GM10266 (cell line): ENCODE data around the gene NUP54.

ENCODE experiments used
- DNase-seq: peaks from one replicate; pipeline ENCODE4 v3.0.0; 2012; ENCODE audit errors: extremely low spot score
- CTCF ChIP-seq: IDR thresholded peaks from 2 replicates; pipeline ENCODE4 v1.5.1; 2012; ENCODE audit warnings: mild to moderate bottlenecking, low read depth; ENCODE audit not compliant: control insufficient read depth, insufficient read depth; ENCODE audit errors: missing control alignments

The NUP54 gene

GRCh38 chr4:76188557-76188956 lies 40.4 kb upstream of the NUP54 start:
- no peak for TF ChIP-seq CTCF
- DNase-seq: no peak

GRCh38 chr4:76188149-76188548 lies 40.0 kb upstream of the NUP54 start:
- no peak for TF ChIP-seq CTCF
- no peak for DNase-seq

- no peak for TF ChIP-seq CTCF
- DNase-seq: no peak
Observed at GRCh38 chr4:76187152-76187551, 39.0 kb upstream of the NUP54 start.

- no peak for TF ChIP-seq CTCF
- DNase-seq: no peak
Observed at GRCh38 chr4:76182463-76182862, 34.3 kb upstream of the NUP54 start.

- DNase-seq: peak; percentile 73
- peak; percentile 83 for TF ChIP-seq CTCF
Observed at GRCh38 chr4:76179398-76180318, 31.5 kb upstream of the NUP54 start.

- no peak for TF ChIP-seq CTCF
- DNase-seq: no peak
Observed at GRCh38 chr4:76178296-76178695, 30.1 kb upstream of the NUP54 start.

GRCh38 chr4:76177709-76178108 lies 29.5 kb upstream of the NUP54 start:
- no peak for DNase-seq

More at GRCh38 chr4:76177709-76178108, 29.5 kb upstream of the NUP54 start:
- TF ChIP-seq CTCF: no peak
